GM12891 (cell line): ENCODE measurements around the gene NR6A1.

Source experiments
- POLR2A ChIP-seq: IDR thresholded peaks from 2 replicates; pipeline ENCODE4 v1.6.1; 2011; ENCODE audit warnings: low read depth, low read length, control low read depth
- POLR2AphosphoS5 ChIP-seq: IDR thresholded peaks from 2 replicates; pipeline ENCODE4 v1.6.1; 2011; ENCODE audit warnings: low read depth, low read length, control low read depth
- TAF1 ChIP-seq: IDR thresholded peaks from 2 replicates; pipeline ENCODE4 v1.6.1; 2011; ENCODE audit warnings: low read depth, low read length, control low read depth

DNA sequence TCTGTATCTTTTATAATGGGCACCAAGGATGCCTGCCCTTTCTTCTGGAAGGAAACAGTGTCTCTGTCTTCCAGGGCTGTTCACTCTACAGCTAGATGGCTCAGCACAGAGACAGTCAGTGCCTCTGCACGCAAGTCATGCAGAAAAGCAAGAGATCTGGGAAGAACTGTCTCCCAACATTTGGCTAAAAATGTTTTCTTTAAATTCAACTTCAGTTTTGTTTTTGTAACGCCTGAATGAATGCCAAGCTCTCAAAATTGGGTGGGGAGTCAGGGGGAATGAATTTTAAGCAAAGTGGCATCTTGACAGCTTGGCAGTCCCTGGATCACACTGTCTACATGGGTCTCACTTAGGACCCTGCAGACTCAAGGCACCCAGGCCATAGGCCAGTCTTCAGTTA is 18.4 kb upstream of the NR6A1 start:
- TF ChIP-seq POLR2A = no peak
- TF ChIP-seq POLR2AphosphoS5 = no peak
- TF ChIP-seq TAF1 = no peak
